Measurements from ENCODE around the gene JPH4.
"Not testable (repeated sequence)": the region's sequence is repeated elsewhere in the genome, so short reads cannot be mapped to it uniquely, and the experiment has no call there.

JPH4 gene

DNA sequence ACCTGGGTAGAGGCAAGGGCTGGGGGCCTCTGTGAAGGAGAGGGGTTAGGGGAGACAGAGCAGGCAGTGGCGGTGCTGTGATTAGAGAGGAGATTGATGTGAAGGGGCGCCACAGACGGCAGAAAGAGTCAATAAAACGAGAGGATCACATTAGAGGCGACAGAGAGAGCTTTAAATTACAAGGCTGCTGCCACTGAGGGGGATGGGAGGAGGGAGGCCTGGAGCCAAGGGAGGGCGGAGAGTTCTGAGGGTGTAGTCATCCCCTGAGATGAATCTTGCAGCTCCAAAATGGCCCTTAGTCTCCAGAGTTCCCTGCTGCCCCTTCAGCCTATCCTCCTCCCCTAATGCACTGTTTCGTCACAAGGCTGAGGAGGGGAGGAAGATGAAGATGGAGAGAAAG, 39.8 kb downstream of the JPH4 start:
- H3K4me3 Mint-ChIP-seq: no peak overlapping the region
- no peaks in the 10 kb centered on the region for H3K9me3 Mint-ChIP-seq
- no peak overlapping the region for H3K27ac Mint-ChIP-seq
- DNase-seq (ENCODE audit: low spot score in 2 of 2) (no peak), ATAC-seq (no peak)
- H3K36me3 Mint-ChIP-seq: no peaks in the 10 kb centered on the region
- peaks cover 7% of the 10 kb centered on the region for H3K4me1 Mint-ChIP-seq

DNA sequence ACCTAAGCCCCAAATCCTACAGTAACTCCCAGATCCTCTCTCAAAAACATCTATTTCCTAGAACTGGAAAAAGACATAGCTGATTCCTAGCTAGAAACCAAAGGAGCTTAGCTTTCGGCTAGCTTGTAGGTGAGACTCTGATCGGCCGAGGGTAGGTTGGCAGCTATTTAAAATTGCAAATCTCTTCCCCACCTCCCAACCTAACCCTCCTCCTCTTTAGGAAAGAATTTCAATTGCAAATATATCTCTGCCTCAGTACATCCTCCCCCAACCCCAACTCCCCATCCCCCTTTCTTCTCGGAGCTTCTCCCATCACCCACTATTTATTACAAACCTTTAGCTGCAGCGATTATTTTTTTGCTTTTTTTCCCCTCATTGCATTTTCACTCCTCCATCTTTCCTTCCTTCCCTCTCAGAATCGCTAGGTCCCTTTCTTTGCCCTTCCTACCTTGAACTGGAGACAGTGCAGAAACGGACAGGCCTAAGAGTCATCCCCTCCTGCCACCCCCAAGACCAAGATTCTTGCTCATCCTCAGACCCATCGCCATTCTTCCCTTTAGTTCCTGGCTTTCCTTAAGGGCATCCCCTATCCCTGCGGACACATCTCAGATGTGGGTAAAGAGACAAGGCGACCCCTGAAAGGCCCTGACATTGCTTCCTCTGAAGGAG, 40.4 kb downstream of the JPH4 start:
- Mint-ChIP-seq H3K4me3 (no peak overlapping the region), H3K4me1 (peaks cover 7% of the 10 kb centered on the region), H3K27ac (no peak overlapping the region), H3K36me3 (no peaks in the 10 kb centered on the region), H3K9me3 (no peaks in the 10 kb centered on the region)
- DNase-seq (ENCODE audit: low spot score in 2 of 2) (no peak), ATAC-seq (no peak)

DNA sequence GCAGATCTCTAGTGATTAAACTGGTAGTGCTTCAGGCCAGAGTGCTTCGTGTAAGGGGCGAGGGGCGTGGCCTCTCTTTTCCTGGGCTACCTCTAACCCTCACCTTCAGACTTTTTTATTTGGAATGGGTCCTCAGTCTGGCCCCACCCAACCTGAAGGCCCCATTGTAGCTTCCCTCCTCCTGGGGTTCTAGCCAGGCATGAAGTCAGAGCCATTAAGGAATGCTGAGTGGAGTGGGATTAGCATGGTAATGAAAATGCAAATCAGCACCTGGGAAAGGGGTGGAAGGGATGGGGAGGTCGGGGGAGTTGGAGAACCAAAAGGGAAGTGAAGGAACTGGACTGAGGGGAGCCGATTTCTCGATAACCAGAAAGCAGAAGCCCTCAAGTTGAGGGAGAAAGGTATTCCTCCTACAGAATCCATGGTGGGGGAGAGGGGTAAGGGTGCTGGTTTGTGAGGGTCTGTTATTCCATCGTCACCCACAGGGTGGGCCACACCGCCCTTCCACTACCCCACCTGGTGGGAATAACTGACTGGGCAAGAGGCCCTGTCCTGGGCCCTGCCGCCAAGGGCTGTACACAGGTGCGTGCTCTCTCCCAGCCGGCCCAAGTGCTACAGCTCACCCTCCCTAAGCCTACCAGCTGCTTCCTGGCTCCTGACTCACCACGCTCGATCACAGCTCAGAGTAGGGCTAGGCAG, 41.1 kb downstream of the JPH4 start:
- no peaks in the 10 kb centered on the region for H3K36me3 Mint-ChIP-seq
- no peak overlapping the region for H3K27ac Mint-ChIP-seq
- H3K4me1 Mint-ChIP-seq: peaks cover 7% of the 10 kb centered on the region
- ATAC-seq (peak; percentile 39), DNase-seq (ENCODE audit: low spot score in 2 of 2) (no peak)
- no peak overlapping the region for H3K4me3 Mint-ChIP-seq
- no peaks in the 10 kb centered on the region for H3K9me3 Mint-ChIP-seq

DNA sequence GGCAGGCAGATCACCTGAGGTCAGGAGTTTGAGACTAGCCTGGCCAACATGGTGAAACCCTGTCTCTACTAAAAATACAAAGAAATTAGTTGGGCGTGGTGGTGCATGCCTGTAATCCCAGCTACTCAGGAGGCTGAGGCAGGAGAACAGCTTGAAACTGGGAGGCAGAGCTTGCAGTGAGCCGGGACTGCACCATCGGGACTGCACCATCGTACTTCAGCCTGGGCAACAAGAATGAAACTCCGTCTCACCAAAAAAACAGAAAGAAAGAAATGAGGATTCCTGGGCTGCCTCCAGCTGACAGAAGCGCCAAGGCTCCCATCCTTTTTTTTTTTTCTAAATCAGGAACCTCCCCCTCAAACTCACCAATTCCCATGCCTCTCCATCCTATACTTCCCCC, 41.7 kb downstream of the JPH4 start:
- H3K4me1 Mint-ChIP-seq; H3K4me3 Mint-ChIP-seq; H3K36me3 Mint-ChIP-seq; H3K9me3 Mint-ChIP-seq; ATAC-seq; H3K27ac Mint-ChIP-seq; DNase-seq (ENCODE audit: low spot score in 2 of 2): not testable (repeated sequence)

DNA sequence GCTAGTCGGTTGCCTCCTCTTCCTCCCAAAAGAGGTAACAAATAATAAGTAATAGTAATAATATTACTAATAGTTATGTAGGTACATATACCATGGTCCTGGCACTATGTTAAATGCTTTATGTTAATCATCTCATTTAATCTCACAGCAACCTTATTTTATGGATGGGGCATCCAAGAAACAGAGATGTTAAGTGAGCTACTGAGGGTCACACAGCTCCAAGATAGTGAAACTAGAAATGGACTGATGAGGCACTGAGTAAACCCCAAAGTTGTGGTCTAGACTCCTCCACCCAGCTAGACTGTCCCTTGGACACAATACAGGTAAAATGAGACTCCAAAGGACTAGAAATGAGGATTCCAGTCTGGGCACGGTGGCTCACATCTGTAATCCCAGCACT, 42.1 kb downstream of the JPH4 start:
- H3K4me3 Mint-ChIP-seq: no peak overlapping the region
- DNase-seq (ENCODE audit: low spot score in 2 of 2) (no peak), ATAC-seq (no peak)
- H3K9me3 Mint-ChIP-seq: no peaks in the 10 kb centered on the region
- H3K4me1 Mint-ChIP-seq: peaks cover 7% of the 10 kb centered on the region
- no peaks in the 10 kb centered on the region for H3K36me3 Mint-ChIP-seq
- no peak overlapping the region for H3K27ac Mint-ChIP-seq

DNA sequence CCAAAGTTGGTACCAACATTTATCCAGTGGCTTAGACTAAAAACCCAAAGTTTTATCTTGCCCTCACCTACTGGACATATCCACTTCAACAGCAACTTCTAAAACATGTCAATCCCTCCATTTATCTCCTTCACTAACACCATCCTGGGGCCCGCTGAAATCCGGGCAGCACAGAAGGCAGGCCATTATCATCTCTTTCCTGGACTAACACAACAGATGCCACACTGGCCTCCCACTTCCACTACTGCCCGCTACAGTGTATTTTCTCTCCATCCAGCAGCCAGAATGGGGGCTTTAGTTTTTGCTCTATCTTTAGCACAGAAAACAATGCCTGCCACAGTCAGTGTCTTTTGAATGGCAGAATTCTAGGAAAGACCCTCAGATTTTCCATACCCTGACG, 42.6 kb downstream of the JPH4 start:
- H3K4me3 Mint-ChIP-seq: no peak overlapping the region
- no peak overlapping the region for H3K27ac Mint-ChIP-seq
- H3K4me1 Mint-ChIP-seq: peaks cover 7% of the 10 kb centered on the region
- DNase-seq (ENCODE audit: low spot score in 2 of 2) (no peak), ATAC-seq (no peak)
- no peaks in the 10 kb centered on the region for H3K36me3 Mint-ChIP-seq
- no peaks in the 10 kb centered on the region for H3K9me3 Mint-ChIP-seq

DNA sequence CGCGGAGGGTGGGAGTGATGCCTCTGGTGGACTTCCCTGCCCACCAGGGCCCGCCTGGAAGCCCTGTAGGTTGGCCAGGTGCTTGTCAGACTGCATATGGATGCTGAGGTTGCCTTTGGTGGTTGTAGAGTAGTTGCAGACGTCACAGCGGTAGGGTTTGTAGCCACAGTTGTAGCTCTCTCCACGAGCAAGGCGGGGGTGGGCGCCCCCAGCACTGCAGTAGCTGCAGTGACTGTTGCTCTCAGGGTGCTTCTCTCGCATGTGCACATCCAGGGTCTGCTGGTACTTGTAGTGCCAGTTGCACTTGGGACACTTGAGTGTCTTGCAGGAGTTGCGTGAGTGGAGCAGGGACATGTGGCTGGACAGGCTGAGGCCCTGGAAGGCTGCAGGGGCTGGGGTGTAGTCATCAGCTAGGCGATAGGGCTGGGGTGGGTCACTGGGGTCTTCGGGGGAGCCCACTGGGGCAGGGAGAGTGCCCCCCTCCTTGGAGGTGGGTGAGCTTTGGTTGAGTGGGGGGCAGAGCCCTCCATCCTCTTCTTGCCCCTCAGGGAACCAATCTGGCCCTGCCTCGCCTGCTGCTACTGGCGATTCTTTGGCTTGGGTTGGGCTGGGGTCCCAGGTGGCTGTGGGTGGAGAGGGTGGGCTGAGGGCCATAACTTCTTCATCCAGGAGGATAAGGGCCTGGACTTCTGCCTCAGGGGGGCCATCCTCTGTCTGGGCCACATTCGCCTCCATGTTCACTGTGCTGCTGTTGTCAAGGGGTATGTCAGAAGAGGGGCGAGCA, 44.7 kb downstream of the JPH4 start:
- ATAC-seq: no peak
- Mint-ChIP-seq H3K27ac (no peak overlapping the region), H3K36me3 (no peaks in the 10 kb centered on the region), H3K4me1 (no peaks in the 10 kb centered on the region), H3K4me3 (no peak overlapping the region), H3K9me3 (no peaks in the 10 kb centered on the region)
- DNase-seq (ENCODE audit: low spot score in 2 of 2): no peak

DNA sequence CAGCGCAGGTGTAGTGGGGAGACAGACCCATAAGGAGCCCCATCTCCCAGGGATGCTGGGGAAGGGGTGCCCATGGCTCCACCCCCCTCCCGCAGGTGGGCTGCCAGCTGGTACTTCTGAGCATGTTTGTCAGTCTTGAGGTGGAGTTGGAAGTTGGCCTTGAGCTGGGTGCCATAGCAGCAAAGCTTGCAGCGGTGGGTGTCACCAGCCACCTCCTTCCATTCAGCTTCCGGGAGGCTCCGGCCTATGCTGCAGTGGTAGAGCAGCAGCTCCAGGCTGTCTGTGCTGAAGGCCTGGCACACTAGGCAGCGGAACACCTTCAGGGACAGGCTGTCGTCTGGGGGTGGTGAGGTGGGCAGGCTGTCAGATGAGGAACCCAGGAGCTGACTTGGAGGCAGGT, 45.9 kb downstream of the JPH4 start:
- ATAC-seq (no peak), DNase-seq (ENCODE audit: low spot score in 2 of 2) (no peak)
- H3K36me3 Mint-ChIP-seq: no peaks in the 10 kb centered on the region
- H3K27ac Mint-ChIP-seq: no peak overlapping the region
- no peak overlapping the region for H3K4me3 Mint-ChIP-seq
- H3K9me3 Mint-ChIP-seq: no peaks in the 10 kb centered on the region
- H3K4me1 Mint-ChIP-seq: peaks cover 6% of the 10 kb centered on the region

DNA sequence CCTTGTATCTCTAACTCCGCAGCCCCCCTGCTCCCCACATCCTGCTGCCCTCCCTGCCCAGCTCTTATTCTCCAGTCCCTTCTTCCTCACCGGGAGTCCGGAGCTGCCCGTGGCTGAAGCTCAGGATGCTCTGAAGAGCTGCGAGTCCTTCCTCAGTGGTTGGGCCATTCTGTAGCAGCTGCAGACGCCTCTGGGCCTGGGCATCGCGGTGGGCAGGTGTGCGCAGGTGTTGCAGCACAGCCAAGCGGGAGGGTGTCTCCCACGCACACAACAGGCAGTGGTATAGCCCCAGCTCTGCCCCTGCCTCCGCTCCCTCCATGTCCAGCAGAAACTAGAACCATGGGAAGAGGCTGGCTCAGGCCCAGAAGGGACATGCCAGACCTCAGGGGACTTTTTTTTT, 47.2 kb downstream of the JPH4 start:
- Mint-ChIP-seq H3K4me1 (peaks cover 6% of the 10 kb centered on the region), H3K27ac (no peak overlapping the region), H3K4me3 (no peak overlapping the region), H3K36me3 (no peaks in the 10 kb centered on the region), H3K9me3 (no peaks in the 10 kb centered on the region)
- ATAC-seq: no peak
- DNase-seq (ENCODE audit: low spot score in 2 of 2): no peak

DNA sequence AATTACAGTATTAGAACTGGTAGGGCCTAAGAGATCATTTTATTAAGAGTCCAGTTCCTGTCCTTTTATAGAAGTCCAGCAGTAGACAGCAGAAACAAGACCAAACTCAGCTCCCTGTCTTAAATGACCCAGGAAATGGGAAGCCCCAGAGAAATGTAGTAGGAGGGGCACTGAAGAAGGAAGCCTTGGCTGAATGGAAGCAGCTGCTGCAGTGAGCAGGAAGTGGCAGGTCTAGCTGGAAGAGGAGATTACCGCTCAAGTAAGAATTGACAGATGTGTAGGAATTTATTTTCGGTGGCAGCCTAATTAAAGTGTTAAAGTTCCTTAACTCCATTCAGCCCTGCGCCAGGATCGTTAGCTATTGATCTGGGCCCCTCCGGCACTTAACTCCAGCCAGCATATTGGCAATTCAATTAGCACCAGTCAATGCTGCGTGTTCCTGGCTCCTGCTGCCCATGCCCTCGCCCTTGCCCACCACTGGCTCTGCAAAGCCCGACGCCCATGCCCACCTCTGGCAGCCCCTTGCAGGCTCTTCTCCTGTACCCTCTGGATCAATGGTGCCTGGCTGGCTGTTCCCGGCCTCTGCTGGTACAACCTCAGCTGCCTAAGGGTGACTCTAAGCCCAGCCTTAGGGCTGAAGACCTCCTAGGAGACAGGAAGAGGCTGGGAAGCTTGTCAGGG, 48.1 kb downstream of the JPH4 start:
- DNase-seq (ENCODE audit: low spot score in 2 of 2) (no peak), ATAC-seq (no peak)
- Mint-ChIP-seq H3K4me1 (peaks cover 6% of the 10 kb centered on the region), H3K9me3 (no peaks in the 10 kb centered on the region), H3K36me3 (no peaks in the 10 kb centered on the region), H3K4me3 (no peak overlapping the region), H3K27ac (no peak overlapping the region)

DNA sequence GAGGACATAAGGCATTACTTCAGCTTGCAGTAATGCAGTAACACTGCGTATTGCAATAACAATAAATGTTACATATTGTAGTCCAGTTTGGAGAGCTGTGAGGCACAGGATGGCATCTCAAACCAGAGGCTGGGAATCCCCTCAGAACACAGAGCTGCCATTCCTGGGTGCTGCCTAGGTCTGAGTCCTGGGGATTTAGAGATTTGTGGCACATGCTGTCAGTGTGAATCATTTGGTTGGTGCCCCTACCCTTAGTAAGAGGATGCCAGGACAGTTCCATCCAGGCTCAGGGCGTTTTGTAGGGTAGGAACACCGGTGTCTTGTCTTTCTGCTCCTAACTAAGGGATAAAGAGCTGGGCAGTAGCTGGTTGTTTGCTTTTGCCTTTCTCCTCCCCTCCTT, 49.6 kb downstream of the JPH4 start:
- Mint-ChIP-seq H3K9me3 (no peaks in the 10 kb centered on the region), H3K4me3 (no peak overlapping the region), H3K4me1 (peaks cover 6% of the 10 kb centered on the region), H3K27ac (peak overlapping the region; percentile 75), H3K36me3 (no peaks in the 10 kb centered on the region)
- ATAC-seq: no peak
- no peak for DNase-seq (ENCODE audit: low spot score in 2 of 2)

DNA sequence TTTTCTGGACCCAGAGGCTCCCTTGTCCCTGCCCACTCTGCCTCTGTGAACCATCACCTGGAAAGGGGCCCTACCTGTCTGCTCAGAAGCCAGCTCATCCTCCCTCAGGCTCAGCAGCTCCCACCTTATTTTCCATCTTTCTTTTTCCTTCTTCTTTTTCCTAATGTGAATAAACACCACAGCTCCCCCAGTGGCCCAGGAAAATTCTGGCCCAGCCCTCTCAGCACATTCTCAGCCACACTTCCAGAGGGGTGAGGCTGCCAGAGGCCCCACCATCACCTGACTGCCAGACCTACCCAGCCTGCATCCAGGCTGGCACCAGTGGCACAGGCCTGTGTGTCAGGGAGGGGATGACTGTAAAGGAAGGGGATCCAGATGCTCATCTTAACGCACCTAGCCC, 50.0 kb downstream of the JPH4 start:
- H3K4me1 Mint-ChIP-seq: peaks cover 6% of the 10 kb centered on the region

DNA sequence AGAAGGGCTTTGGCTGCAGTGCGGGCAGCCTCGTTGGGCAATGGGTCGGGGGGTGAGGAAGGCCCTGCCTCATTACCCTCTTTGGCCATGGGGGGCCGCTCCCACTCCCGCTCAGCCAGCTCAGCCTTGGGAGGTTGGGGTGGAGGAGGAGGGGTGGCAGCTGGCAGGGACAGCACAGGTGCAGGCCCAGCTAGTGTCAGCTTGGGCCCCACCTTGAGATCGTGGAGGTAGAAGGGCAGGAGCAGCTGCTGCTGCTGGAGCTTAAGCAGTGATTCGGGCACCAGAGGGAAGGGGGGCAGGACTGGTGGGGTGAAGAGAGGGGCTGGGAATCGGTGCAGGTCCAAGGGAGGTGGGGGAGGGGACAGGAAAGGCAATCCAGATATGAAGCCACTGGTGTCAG, 53.0 kb downstream of the JPH4 start:
- peaks cover 5% of the 10 kb centered on the region for H3K36me3 Mint-ChIP-seq
- H3K9me3 Mint-ChIP-seq: no peaks in the 10 kb centered on the region
- ATAC-seq (no peak), DNase-seq (ENCODE audit: low spot score in 2 of 2) (no peak)
- no peak overlapping the region for H3K27ac Mint-ChIP-seq
- peaks cover 6% of the 10 kb centered on the region for H3K4me1 Mint-ChIP-seq
- no peak overlapping the region for H3K4me3 Mint-ChIP-seq

More for the DNA sequence above, 50.0 kb downstream of the JPH4 start:
- H3K36me3 Mint-ChIP-seq: no peaks in the 10 kb centered on the region
- peak overlapping the region; percentile 75 for H3K27ac Mint-ChIP-seq
- ATAC-seq (no peak), DNase-seq (ENCODE audit: low spot score in 2 of 2) (no peak)
- no peak overlapping the region for H3K4me3 Mint-ChIP-seq
- no peaks in the 10 kb centered on the region for H3K9me3 Mint-ChIP-seq

DNA sequence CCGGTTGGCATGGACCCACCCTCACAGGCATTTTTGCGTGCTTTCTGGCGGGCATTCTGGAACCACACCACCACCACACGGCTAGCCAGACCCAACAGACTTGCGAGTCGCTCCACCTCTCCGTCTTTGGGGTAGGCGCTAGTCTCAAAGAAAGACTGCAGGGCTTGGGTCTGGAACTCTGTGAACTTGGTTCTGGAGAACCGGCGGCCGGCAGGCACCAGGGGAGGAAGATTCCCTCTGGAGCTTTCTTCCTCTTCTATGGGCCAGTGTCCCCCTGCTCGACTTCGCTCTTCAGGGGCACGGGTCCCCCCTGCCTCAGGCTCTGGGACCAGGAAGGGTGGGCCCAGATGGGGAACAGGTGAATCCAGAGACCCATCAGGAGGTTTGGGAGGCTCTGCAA, 53.6 kb downstream of the JPH4 start:
- ATAC-seq (no peak), DNase-seq (ENCODE audit: low spot score in 2 of 2) (no peak)
- H3K4me3 Mint-ChIP-seq: no peak overlapping the region
- H3K9me3 Mint-ChIP-seq: no peaks in the 10 kb centered on the region
- H3K36me3 Mint-ChIP-seq: peaks cover 6% of the 10 kb centered on the region
- H3K27ac Mint-ChIP-seq: no peak overlapping the region
- peaks cover 6% of the 10 kb centered on the region for H3K4me1 Mint-ChIP-seq

DNA sequence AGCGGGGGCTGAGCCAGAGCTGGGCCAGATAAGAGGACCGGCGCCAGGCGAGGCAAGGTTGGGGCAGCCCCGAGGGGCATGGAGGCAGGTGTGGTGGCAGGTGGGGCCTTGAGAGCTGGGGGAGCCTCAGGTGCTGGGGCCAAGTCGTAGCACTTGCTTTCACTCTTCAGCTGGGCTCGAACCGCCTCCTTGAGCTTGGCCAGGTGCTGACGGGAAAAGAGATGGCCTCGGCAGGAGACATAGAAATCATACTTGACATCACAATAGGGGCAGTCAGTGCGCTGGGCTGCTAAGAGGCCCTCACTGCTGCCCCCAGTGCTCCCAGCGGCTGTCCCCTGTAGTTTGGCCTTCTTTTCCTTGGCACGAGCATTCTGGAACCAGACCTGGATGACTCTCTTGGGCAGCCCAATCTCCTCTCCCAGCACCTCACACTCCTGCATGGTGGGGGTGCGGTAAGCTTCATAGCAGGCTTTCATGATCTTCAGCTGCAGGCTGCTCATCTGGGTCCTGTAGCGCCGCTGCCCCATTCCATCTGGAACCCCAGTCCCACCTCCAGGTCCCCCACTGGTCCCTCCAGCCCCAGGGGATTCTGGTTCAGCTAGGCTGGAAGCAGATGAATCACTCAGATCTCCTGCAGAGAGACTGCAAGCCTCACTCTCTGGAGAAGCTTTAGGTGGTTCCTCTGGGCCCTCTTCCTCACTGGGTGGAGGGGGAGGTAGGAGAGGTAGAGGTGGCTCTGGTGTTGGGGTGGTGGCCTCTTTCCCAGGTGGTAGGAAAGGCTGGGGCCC, 55.2 kb downstream of the JPH4 start:
- Mint-ChIP-seq H3K36me3 (peaks cover 6% of the 10 kb centered on the region), H3K4me3 (no peak overlapping the region)
- DNase-seq (ENCODE audit: low spot score in 2 of 2): no peak

More for the DNA sequence above, 55.2 kb downstream of the JPH4 start:
- no peaks in the 10 kb centered on the region for H3K9me3 Mint-ChIP-seq
- H3K4me1 Mint-ChIP-seq: peaks cover 2% of the 10 kb centered on the region
- ATAC-seq: no peak
- no peak overlapping the region for H3K27ac Mint-ChIP-seq

Data from stimulated activated effector memory CD8-positive, alpha-beta T cell treated with anti-CD3 and anti-CD28 coated beads, Interleukin-12 subunit alpha, Interleukin-12 subunit beta, amount 100 ng/mL, for 72 hours (primary cell).